Neural progenitor cell (in vitro differentiated cells): ENCODE measurements around the gene BICD1. TPM values are rescaled to one million over a fixed set of nuclear protein-coding genes. Genes with fewer than 3 reads are reported as not detected.

Source experiments
- DNase-seq: peaks from one replicate; pipeline ENCODE4 v3.0.0-alpha.2; 2016; ENCODE audit warnings: low spot score
- H2AFZ ChIP-seq: fragments of 200-600 bp; sonication (generic); replicated peaks from 2 replicates; pipeline ENCODE4 v1.6.1; 2016; ENCODE audit warnings: antibody characterized with exemption
- H3F3A ChIP-seq: fragments of 200-600 bp; sonication (generic); 2 replicates; pipeline ENCODE4 v1.6.1; 2016; ENCODE audit warnings: antibody characterized with exemption, low read depth
- H3K27ac ChIP-seq: fragments of 200-600 bp; sonication (generic); 2 replicates; pipeline ENCODE4 v1.5.1; 2016; ENCODE audit warnings: mild to moderate bottlenecking
- H3K27me3 ChIP-seq: fragments of 200-600 bp; sonication (generic); 2 replicates; pipeline ENCODE4 v1.6.1; 2016; ENCODE audit warnings: mild to moderate bottlenecking, moderate library complexity
- H3K36me3 ChIP-seq: fragments of 200-600 bp; sonication (generic); 2 replicates; pipeline ENCODE4 v1.5.1; 2016
- H3K4me1 ChIP-seq: fragments of 200-600 bp; sonication (generic); 2 replicates; pipeline ENCODE4 v1.6.1; 2016; ENCODE audit warnings: mixed run types
- H3K4me2 ChIP-seq: fragments of 200-600 bp; sonication (generic); 2 replicates; pipeline ENCODE4 v1.6.1; 2016
- H3K4me3 ChIP-seq: fragments of 200-600 bp; sonication (generic); 2 replicates; pipeline ENCODE4 v1.5.1; 2016
- H3K79me2 ChIP-seq: fragments of 200-600 bp; sonication (generic); 2 replicates; pipeline ENCODE4 v1.6.1; 2016; ENCODE audit warnings: low read depth
- H3K9ac ChIP-seq: fragments of 200-600 bp; sonication (generic); 2 replicates; pipeline ENCODE4 v1.6.1; 2016
- H3K9me3 ChIP-seq: fragments of 200-600 bp; sonication (generic); 2 replicates; pipeline ENCODE4 v1.5.1; 2016; ENCODE audit warnings: low read depth
- H4K20me1 ChIP-seq: fragments of 200-600 bp; sonication (generic); 2 replicates; pipeline ENCODE4 v1.6.1; 2016; ENCODE audit warnings: low read depth
- H3K27ac Mint-ChIP-seq: 3 replicates; pipeline ENCODE4 v1.8.0; 2021; ENCODE audit warnings: mixed read lengths
- H3K27me3 Mint-ChIP-seq: 2 replicates; pipeline ENCODE4 v1.8.0; 2022; ENCODE audit warnings: low read depth, mild to moderate bottlenecking, inconsistent platforms, moderate library complexity, mixed read lengths; ENCODE audit not compliant: insufficient read depth
- H3K36me3 Mint-ChIP-seq: 3 replicates; pipeline ENCODE4 v1.8.0; 2021; ENCODE audit warnings: mixed read lengths
- H3K4me1 Mint-ChIP-seq: 3 replicates; pipeline ENCODE4 v1.8.0; 2021; ENCODE audit warnings: mixed read lengths
- H3K4me3 Mint-ChIP-seq: 3 replicates; pipeline ENCODE4 v1.8.0; 2021; ENCODE audit warnings: mild to moderate bottlenecking, moderate library complexity, mixed read lengths
- H3K9me3 Mint-ChIP-seq: 3 replicates; pipeline ENCODE4 v1.8.0; 2020; ENCODE audit warnings: mixed read lengths
- EZH2 ChIP-seq: fragments of 200-600 bp; sonication (generic); IDR thresholded peaks from 2 replicates; pipeline ENCODE4 v1.6.1; 2017; ENCODE audit warnings: antibody characterized with exemption, mild to moderate bottlenecking, moderate library complexity
- EZH2phosphoT487 ChIP-seq: fragments of 200-600 bp; sonication (generic); IDR thresholded peaks from 2 replicates; pipeline ENCODE4 v1.6.1; 2017; ENCODE audit warnings: antibody characterized with exemption
- total RNA-seq: library from RNA; depleted of rRNA; stranded (reverse); fragments of >200 nt; gene quantifications from 2 replicates; pipeline ENCODE4 v1.2.3, GENCODE V29; 2015; ENCODE audit warnings: low replicate concordance
- TF ChIP-seq, protein P1 (sequence below): fragments of 200-600 bp; sonication (generic); IDR thresholded peaks from 2 replicates; pipeline ENCODE4 v1.5.1; 2017; ENCODE audit warnings: antibody characterized with exemption, mild to moderate bottlenecking

Gene BICD1
- total RNA-seq, 1 donor from 2014 or later, result 23.6 TPM

- TF ChIP-seq EZH2phosphoT487 (no peak), EZH2 (no peak)
- TF ChIP-seq, protein P1, sequence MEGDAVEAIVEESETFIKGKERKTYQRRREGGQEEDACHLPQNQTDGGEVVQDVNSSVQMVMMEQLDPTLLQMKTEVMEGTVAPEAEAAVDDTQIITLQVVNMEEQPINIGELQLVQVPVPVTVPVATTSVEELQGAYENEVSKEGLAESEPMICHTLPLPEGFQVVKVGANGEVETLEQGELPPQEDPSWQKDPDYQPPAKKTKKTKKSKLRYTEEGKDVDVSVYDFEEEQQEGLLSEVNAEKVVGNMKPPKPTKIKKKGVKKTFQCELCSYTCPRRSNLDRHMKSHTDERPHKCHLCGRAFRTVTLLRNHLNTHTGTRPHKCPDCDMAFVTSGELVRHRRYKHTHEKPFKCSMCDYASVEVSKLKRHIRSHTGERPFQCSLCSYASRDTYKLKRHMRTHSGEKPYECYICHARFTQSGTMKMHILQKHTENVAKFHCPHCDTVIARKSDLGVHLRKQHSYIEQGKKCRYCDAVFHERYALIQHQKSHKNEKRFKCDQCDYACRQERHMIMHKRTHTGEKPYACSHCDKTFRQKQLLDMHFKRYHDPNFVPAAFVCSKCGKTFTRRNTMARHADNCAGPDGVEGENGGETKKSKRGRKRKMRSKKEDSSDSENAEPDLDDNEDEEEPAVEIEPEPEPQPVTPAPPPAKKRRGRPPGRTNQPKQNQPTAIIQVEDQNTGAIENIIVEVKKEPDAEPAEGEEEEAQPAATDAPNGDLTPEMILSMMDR, result no peak
- Histone ChIP-seq H3K36me3 (no peaks in the 10 kb centered on the region), H3K9me3 (no peaks in the 10 kb centered on the region), H3K27me3 (no peaks in the 10 kb centered on the region), H3K79me2 (peaks cover 64% of the 10 kb centered on the region), H3K9ac (no peak overlapping the region), H3F3A (peaks cover 41% of the 10 kb centered on the region), H3K4me2 (no peak overlapping the region), H4K20me1 (no peaks in the 10 kb centered on the region), H3K4me3 (no peak overlapping the region), H2AFZ (no peak overlapping the region), H3K4me1 (peaks cover 36% of the 10 kb centered on the region), H3K27ac (no peak overlapping the region)
- no peaks in the 10 kb centered on the region for H3K9me3 Mint-ChIP-seq
- peaks cover 43% of the 10 kb centered on the region for H3K4me1 Mint-ChIP-seq
- peaks cover 8% of the 10 kb centered on the region for H3K36me3 Mint-ChIP-seq
- no peak for DNase-seq
- peak overlapping the region; percentile 27 for H3K27ac Mint-ChIP-seq
- H3K27me3 Mint-ChIP-seq, result peaks cover 9% of the 10 kb centered on the region
- H3K4me3 Mint-ChIP-seq, result no peak overlapping the region
These were observed 29.8 kb downstream of the BICD1 start for GRCh38 chr12:32136404-32136803.

- no peaks in the 10 kb centered on the region for H3K27me3 ChIP-seq
- Mint-ChIP-seq H3K9me3 (no peaks in the 10 kb centered on the region), H3K36me3 (no peaks in the 10 kb centered on the region), H3K27ac (peak overlapping the region; percentile 93), H3K4me3 (peak overlapping the region; percentile 85), H3K27me3 (peaks cover 12% of the 10 kb centered on the region), H3K4me1 (peaks cover 55% of the 10 kb centered on the region)
- H3K4me2 ChIP-seq, result peak overlapping the region; percentile 77
- H3K36me3 ChIP-seq, result no peaks in the 10 kb centered on the region
- no peaks in the 10 kb centered on the region for H3K9me3 ChIP-seq
- TF ChIP-seq, protein P1, result no peak
- TF ChIP-seq EZH2phosphoT487 (no peak), EZH2 (no peak)
- H3F3A ChIP-seq, result peaks cover 44% of the 10 kb centered on the region
- H2AFZ ChIP-seq, result no peak overlapping the region
- H3K9ac ChIP-seq, result no peak overlapping the region
- H3K4me1 ChIP-seq, result peaks cover 51% of the 10 kb centered on the region
- H4K20me1 ChIP-seq, result no peaks in the 10 kb centered on the region
- DNase-seq, result peak; percentile 24
- H3K79me2 ChIP-seq, result peaks cover 67% of the 10 kb centered on the region
- H3K27ac ChIP-seq, result peak overlapping the region; percentile 95
- peak overlapping the region; percentile 50 for H3K4me3 ChIP-seq
These were observed 32.4 kb downstream of the BICD1 start for GRCh38 chr12:32139064-32139421.

DNA sequence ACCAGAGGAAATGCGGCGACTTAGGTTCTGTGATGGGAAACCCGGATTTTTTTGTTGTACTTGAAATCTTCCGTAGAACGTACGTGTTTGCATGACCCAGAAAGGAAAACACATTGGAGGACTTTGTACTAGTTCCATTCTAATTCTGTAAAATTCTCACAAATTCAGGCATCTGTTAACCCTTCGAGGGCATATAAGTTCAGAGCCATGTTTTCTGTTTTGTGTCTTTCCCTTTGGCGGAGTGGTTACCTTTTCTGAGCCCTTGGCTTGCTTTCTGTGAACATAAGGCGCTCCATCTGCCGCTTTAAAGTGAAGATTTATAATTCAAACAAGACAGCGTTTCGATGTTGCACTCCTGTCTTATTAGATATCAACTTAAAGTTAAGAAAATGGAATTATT is 34.2 kb downstream of the BICD1 start:
- Histone ChIP-seq H3K4me2 (peak overlapping the region; percentile 77), H3K4me1 (peaks cover 57% of the 10 kb centered on the region)

More for the DNA sequence above, 34.2 kb downstream of the BICD1 start:
- Histone ChIP-seq H4K20me1 (no peaks in the 10 kb centered on the region), H3K9ac (no peak overlapping the region), H2AFZ (no peak overlapping the region), H3F3A (peaks cover 44% of the 10 kb centered on the region), H3K4me3 (peak overlapping the region; percentile 50), H3K36me3 (no peaks in the 10 kb centered on the region), H3K9me3 (no peaks in the 10 kb centered on the region), H3K79me2 (peaks cover 78% of the 10 kb centered on the region), H3K27me3 (no peaks in the 10 kb centered on the region), H3K27ac (peak overlapping the region; percentile 95)
- DNase-seq, result no peak
- H3K27me3 Mint-ChIP-seq, result peaks cover 12% of the 10 kb centered on the region
- no peaks in the 10 kb centered on the region for H3K9me3 Mint-ChIP-seq
- peak overlapping the region; percentile 94 for H3K27ac Mint-ChIP-seq
- peak overlapping the region; percentile 85 for H3K4me3 Mint-ChIP-seq
- H3K4me1 Mint-ChIP-seq, result peaks cover 50% of the 10 kb centered on the region
- no peaks in the 10 kb centered on the region for H3K36me3 Mint-ChIP-seq
- TF ChIP-seq, protein P1, result no peak
- TF ChIP-seq EZH2phosphoT487 (no peak), EZH2 (no peak)
